HG03175 (cell line): Measurements from ENCODE around the gene DHRS3.

Experiments used
- ATAC-seq: cut with Tn5 transposase; IDR thresholded peaks from one replicate; pipeline ENCODE4 v1.9.1; 2021; ENCODE audit warnings: mild to moderate bottlenecking, moderate library complexity; ENCODE audit not compliant: unreplicated experiment

DHRS3 gene

GRCh38 chr1:12555411-12556367 is 62.3 kb downstream of the DHRS3 start:
- no peak for ATAC-seq

DNA sequence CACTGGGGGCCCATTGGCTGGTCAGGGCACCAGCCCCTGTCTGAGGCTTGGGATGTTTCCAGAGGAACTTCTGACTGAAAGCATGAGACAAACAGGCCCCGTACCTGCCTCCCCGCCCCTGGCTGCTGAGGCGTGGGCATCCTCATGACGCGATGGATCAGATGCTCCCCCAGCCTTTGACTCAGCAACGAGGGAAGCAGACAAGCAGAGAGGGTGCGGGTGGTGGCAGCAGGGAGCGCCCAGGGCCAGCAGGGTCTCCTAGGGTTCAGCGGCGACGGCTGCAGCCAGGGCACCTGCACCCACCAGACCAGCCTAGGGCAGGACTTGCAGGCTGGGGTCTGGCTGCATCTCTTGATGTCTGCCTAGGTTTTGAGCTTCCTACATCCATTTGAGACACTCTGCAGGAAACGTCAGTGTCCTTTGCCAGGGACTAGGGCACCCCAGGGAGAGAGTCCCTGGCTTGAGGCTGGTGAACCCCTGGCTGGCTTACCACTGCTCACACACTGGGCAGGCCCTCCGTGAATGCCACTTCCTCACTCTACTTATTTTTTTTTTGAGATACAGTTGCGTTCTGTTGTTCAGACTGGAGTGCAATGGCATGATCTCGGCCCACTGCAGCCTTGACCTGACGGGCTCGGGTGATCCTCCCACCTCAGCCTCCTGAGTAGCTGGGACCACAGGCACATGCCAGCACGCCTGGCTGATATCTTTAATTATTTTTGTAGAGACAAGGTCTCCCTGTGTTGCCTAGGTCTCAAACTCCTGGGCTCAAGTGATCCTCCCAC is 63.3 kb downstream of the DHRS3 start:
- no peak for ATAC-seq

GRCh38 chr1:12553963-12554362 is 64.0 kb downstream of the DHRS3 start:
- ATAC-seq = no peak

GRCh38 chr1:12552951-12553921 is 64.8 kb downstream of the DHRS3 start:
- no peak for ATAC-seq

- no peak for ATAC-seq
Observed at GRCh38 chr1:12552111-12552888, 65.7 kb downstream of the DHRS3 start.

DNA sequence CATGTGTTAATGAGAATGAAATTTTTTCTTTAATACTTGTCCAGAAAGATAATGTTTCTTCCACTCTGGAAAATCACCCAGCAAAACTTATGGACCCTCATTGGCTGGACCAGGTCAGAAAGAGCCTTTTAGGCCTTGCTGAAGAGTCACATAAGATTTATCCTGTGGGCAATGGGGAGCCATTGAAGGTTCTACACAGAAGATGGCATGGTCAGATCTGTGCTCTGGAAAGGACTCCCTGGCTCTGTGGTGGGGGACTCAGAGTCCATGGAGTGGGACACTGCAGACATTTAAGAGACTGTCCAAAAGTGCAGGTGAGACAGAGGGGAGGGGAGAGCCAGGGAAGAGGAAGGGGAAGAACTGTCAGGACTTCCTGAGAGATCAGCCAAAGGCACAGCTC is 66.4 kb downstream of the DHRS3 start:
- ATAC-seq = no peak

- no peak for ATAC-seq
Observed at GRCh38 chr1:12549460-12550349, 68.3 kb downstream of the DHRS3 start.

- ATAC-seq = no peak
Observed at GRCh38 chr1:12548973-12549459, 69.0 kb downstream of the DHRS3 start.

DNA sequence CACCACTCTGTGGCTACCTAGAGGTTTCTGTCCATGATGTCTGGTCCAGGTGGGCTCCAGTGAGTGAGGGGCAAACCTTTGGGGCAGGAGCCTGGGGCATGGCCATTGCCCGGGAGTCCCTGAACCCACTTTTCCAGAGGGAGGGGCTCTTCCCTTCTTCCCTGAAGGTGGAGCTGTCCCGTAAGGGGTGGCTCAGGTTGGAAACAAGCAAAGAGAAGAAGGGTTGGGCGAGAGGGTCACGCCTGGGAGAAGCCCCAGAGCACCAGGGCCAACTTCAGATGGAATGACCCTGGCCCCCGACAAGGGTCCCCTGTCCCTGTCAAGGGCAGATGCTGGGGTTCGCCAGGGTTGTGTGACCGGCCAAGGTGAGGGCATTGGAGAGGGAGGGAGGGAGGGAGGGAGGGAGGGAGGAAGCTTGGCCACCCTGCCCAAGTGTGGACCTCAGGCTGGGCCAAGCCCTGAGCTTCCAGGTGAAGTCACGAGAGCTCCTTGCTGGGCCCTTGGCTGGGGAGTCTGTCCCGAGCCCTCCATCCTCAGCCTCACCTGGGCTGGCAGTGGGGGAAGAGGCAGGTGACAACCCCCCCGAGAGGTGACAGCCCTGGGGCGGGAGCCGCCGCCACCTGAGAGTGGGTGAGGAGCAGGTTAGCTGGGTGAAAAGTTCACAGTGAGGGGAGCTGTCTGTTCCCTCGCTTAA is 69.6 kb downstream of the DHRS3 start:
- ATAC-seq = no peak

GRCh38 chr1:12547586-12548225 is 70.3 kb downstream of the DHRS3 start:
- no peak for ATAC-seq

- ATAC-seq = no peak
Observed at GRCh38 chr1:12546771-12547585, 71.0 kb downstream of the DHRS3 start.

DNA sequence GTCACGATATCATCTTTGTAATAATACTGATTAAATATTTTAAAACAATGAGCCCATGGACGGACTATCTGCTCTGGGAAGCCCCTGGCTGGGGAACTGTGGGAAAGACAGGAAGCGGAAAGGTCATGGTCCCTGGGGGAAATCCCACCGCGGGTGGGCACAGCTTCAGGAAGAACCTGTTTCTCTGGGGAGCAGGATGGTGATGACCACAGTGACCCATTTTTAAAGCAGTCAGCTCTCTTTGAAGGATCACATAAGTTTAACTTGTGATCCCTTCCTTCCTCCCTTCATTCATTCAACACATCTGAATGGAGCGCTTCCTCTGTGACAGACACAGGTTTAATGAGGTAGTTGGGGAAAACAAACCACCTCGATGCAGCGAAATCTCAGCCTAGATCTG is 73.0 kb downstream of the DHRS3 start:
- ATAC-seq = no peak

GRCh38 chr1:12544357-12544756 is 73.7 kb downstream of the DHRS3 start:
- ATAC-seq = no peak

DNA sequence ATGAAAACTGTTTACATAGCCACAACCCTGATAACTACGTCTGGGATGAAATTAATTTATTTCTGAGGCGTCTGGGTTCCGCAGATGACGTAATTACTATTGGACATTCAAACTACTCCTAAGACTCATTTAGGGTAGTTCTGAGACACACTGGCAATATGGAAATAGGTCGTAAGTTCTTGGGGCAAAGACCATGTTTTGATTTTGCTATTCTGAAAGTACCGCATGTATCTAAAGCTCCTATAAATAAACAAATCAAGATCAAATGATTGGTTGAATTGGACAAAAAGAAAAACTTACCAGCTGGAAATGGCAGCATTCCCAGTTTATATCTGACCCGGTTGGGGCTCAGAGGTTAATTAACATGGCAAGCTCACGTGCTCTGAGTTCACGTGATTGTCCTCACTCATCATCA is 74.3 kb downstream of the DHRS3 start:
- ATAC-seq = no peak

GRCh38 chr1:12542616-12543592 is 75.1 kb downstream of the DHRS3 start:
- ATAC-seq = no peak

DNA sequence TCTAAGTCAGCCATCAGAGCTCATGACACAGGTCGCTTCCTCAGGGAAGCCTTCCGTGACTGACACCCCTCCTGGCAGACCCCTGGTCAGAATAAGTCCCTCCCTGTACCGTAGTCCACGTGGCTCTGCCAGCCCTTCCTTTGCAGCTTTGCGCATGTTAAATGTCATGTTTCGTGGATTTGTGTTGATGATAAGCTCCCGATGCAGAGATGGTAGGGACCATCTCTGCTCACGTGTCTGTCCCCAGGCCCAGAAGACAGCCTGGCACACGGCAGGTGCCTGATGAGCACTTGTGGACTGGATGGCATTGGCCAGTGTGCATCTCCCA is 75.9 kb downstream of the DHRS3 start:
- ATAC-seq = no peak
